ENCODE measurements around the gene FBXL22.
A peak's percentile ranks its signal among the peaks of the same experiment; 100 is the strongest.

FBXL22 gene

GRCh38 chr15:63593705-63594671, 3.2 kb upstream of the FBXL22 start:
- no peak overlapping the region for H3K27ac ChIP-seq
- TF ChIP-seq ZFX (IDR thresholded peaks at IDR 0.05; ENCODE audit: borderline replicate concordance) (no peak), CTCF (IDR thresholded peaks at IDR 0.05) (no peak)

- H3K27ac ChIP-seq: no peak overlapping the region
These were observed 2.1 kb upstream of the FBXL22 start for GRCh38 chr15:63595065-63595464.

GRCh38 chr15:63595688-63596087, 1.5 kb upstream of the FBXL22 start:
- TF ChIP-seq CTCF (IDR thresholded peaks at IDR 0.05) (no peak), ZFX (IDR thresholded peaks at IDR 0.05; ENCODE audit: borderline replicate concordance) (no peak)
- H3K27ac ChIP-seq: 0 out of 2 replicates have a peak overlapping the region, but pooled peaks have one; percentile 30

More at GRCh38 chr15:63595065-63595464, 2.1 kb upstream of the FBXL22 start:
- TF ChIP-seq CTCF (IDR thresholded peaks at IDR 0.05) (no peak), ZFX (IDR thresholded peaks at IDR 0.05; ENCODE audit: borderline replicate concordance) (no peak)

GRCh38 chr15:63596676-63597037, 530 bp upstream of the FBXL22 start:
- H3K27ac ChIP-seq: 0 out of 2 replicates have a peak overlapping the region, but pooled peaks have one; percentile 12
- no peak for TF ChIP-seq ZFX (IDR thresholded peaks at IDR 0.05; ENCODE audit: borderline replicate concordance)
- no peak for TF ChIP-seq CTCF (IDR thresholded peaks at IDR 0.05)

GRCh38 chr15:63597821-63598220, 634 bp downstream of the FBXL22 start:
- TF ChIP-seq CTCF (IDR thresholded peaks at IDR 0.05): no peak
- no peak for TF ChIP-seq ZFX (IDR thresholded peaks at IDR 0.05; ENCODE audit: borderline replicate concordance)
- no peak overlapping the region for H3K27ac ChIP-seq

GRCh38 chr15:63598473-63599400, 1.6 kb downstream of the FBXL22 start:
- no peak for TF ChIP-seq ZFX (IDR thresholded peaks at IDR 0.05; ENCODE audit: borderline replicate concordance)
- no peak for TF ChIP-seq CTCF (IDR thresholded peaks at IDR 0.05)
- H3K27ac ChIP-seq: peak overlapping the region; percentile 83; the same call in 1 of the 2 replicates

Data from 22Rv1 (cell line).